SK-N-SH treated with all-trans-retinoic acid at 6 μM for 48 hours (cell line): Measurements from ENCODE around the gene OSBPL2.

Experiments
- ARNTL ChIP-seq: fragments of 450-650 bp; formaldehyde crosslinking; IDR thresholded peaks from 2 replicates; pipeline ENCODE4 v1.5.0; 2020; ENCODE audit warnings: low read depth, mild to moderate bottlenecking, moderate library complexity, borderline replicate concordance
- BACH2 ChIP-seq: fragments of 250-450 bp; sonication (Bioruptor Pico); IDR thresholded peaks from 2 replicates; pipeline ENCODE4 v1.9.0; 2021; ENCODE audit warnings: mild to moderate bottlenecking, borderline replicate concordance
- CSDC2 ChIP-seq: fragments of 250-450 bp; sonication (Bioruptor Pico); IDR thresholded peaks from 2 replicates; pipeline ENCODE4 v1.5.0; 2020; ENCODE audit warnings: mild to moderate bottlenecking, moderate library complexity
- ESRRG ChIP-seq: fragments of 250-450 bp; sonication (Bioruptor Pico); IDR thresholded peaks from 2 replicates; pipeline ENCODE4 v1.6.1; 2021; ENCODE audit warnings: mild to moderate bottlenecking
- PATZ1 ChIP-seq: fragments of 250-450 bp; sonication (Bioruptor Pico); IDR thresholded peaks from 2 replicates; pipeline ENCODE4 v1.8.0; 2020; ENCODE audit warnings: mild to moderate bottlenecking, moderate library complexity, borderline replicate concordance
- PPARA ChIP-seq: fragments of 250-450 bp; sonication (Bioruptor Pico); IDR thresholded peaks from 2 replicates; pipeline ENCODE4 v1.5.0; 2020; ENCODE audit warnings: mild to moderate bottlenecking, borderline replicate concordance
- RARB ChIP-seq: fragments of 250-450 bp; sonication (Bioruptor Pico); IDR thresholded peaks from 2 replicates; pipeline ENCODE4 v1.8.0; 2021; ENCODE audit warnings: mild to moderate bottlenecking, moderate library complexity
- SNAI2 ChIP-seq: fragments of 250-450 bp; sonication (Bioruptor Pico); IDR thresholded peaks from 2 replicates; pipeline ENCODE4 v1.5.0; 2020; ENCODE audit warnings: mild to moderate bottlenecking, moderate library complexity
- ZFP3 ChIP-seq: fragments of 250-450 bp; sonication (Bioruptor Pico); IDR thresholded peaks from 2 replicates; pipeline ENCODE4 v1.5.0; 2020; ENCODE audit warnings: mild to moderate bottlenecking, moderate library complexity
- ZFP30 ChIP-seq: fragments of 450-650 bp; formaldehyde crosslinking; IDR thresholded peaks from 2 replicates; pipeline ENCODE4 v1.5.0; 2022; ENCODE audit warnings: mild to moderate bottlenecking, moderate library complexity
- ZNF8 ChIP-seq: fragments of 450-650 bp; formaldehyde crosslinking; IDR thresholded peaks from 2 replicates; pipeline ENCODE4 v1.5.0; 2020; ENCODE audit warnings: mild to moderate bottlenecking, moderate library complexity
- TF ChIP-seq, protein P1 (sequence below): fragments of 250-450 bp; sonication (Bioruptor Pico); IDR thresholded peaks from 2 replicates; pipeline ENCODE4 v1.5.1; 2020; ENCODE audit warnings: low read depth, mild to moderate bottlenecking, moderate library complexity

GRCh38 chr20:62235001-62235776 lies 3.1 kb upstream of the OSBPL2 start:
- TF ChIP-seq ESRRG (CRISPR knock-in tag) (no peak), PPARA (no peak), ZNF8 (no peak), RARB (no peak), ZFP3 (CRISPR knock-in tag) (no peak), CSDC2 (CRISPR knock-in tag) (no peak), ARNTL (no peak), PATZ1 (CRISPR knock-in tag) (no peak), BACH2 (CRISPR knock-in tag) (no peak), ZFP30 (CRISPR knock-in tag) (no peak), SNAI2 (no peak)
- TF ChIP-seq, protein P1, sequence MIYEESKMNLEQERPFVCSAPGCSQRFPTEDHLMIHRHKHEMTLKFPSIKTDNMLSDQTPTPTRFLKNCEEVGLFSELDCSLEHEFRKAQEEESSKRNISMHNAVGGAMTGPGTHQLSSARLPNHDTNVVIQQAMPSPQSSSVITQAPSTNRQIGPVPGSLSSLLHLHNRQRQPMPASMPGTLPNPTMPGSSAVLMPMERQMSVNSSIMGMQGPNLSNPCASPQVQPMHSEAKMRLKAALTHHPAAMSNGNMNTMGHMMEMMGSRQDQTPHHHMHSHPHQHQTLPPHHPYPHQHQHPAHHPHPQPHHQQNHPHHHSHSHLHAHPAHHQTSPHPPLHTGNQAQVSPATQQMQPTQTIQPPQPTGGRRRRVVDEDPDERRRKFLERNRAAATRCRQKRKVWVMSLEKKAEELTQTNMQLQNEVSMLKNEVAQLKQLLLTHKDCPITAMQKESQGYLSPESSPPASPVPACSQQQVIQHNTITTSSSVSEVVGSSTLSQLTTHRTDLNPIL (CRISPR knock-in tag): no peak
